ENCODE measurements around the gene HNF4A.

- TF ChIP-seq POLR2A (IDR thresholded peaks at IDR 0.05): no peak
- no peak for TF ChIP-seq POLR2AphosphoS5 (IDR thresholded peaks at IDR 0.05)
- TF ChIP-seq EP300 (IDR thresholded peaks at IDR 0.05): no peak
- TF ChIP-seq CTCF (IDR thresholded peaks at IDR 0.05): no peak
These were observed 78.4 kb downstream of the HNF4A start for GRCh38 chr20:44433751-44434538.

Measured in sigmoid colon (tissue), 4 donors.